GM12891 (cell line): ENCODE measurements around the gene CEP76.

ENCODE experiments used
- POLR2A ChIP-seq: IDR thresholded peaks from 2 replicates; pipeline ENCODE4 v1.6.1; 2011; ENCODE audit warnings: low read depth, low read length, control low read depth
- POLR2AphosphoS5 ChIP-seq: IDR thresholded peaks from 2 replicates; pipeline ENCODE4 v1.6.1; 2011; ENCODE audit warnings: low read depth, low read length, control low read depth
- SPI1 ChIP-seq: IDR thresholded peaks from 2 replicates; pipeline ENCODE4 v1.6.1; 2011; ENCODE audit warnings: low read depth, low read length, control low read depth
- TAF1 ChIP-seq: IDR thresholded peaks from 2 replicates; pipeline ENCODE4 v1.6.1; 2011; ENCODE audit warnings: low read depth, low read length, control low read depth

DNA sequence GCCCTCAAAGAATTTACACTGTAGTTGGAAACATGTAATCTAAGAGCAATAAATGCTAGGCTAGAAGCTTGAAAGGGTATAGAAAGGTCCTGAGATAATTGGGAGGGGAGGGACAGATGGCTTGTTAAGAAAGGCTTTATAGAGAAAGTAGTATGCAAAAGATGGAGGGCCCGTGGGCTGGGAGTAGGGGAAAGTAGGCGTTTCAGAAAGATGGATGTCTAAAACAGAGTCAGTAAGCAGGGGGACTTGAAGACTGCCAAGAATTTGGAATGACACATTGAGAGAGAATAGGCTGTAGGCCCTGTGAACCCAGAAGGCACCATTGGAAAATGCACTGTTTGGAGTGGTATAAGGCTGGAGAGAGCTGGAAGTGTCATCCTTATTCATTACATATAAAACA, 1.1 kb upstream of the CEP76 start:
- TF ChIP-seq POLR2AphosphoS5 (no peak), SPI1 (no peak), TAF1 (no peak), POLR2A (no peak)
